GM12878 (cell line): ENCODE measurements around the gene SPDYC. TPM values are rescaled to one million over a fixed set of nuclear protein-coding genes. Genes with fewer than 3 reads are reported as not detected.

Experiments used
- ATAC-seq: fragments of 200-7000 bp; cut with Tn5 transposase; 3 replicates; pipeline ENCODE4 v1.9.1; 2020; ENCODE audit warnings: mild to moderate bottlenecking, moderate library complexity
- BruUV-seq: library from RNA; stranded (reverse); fragments of 400-500 nt; replicated peaks from 2 replicates; lab custom pipeline; 2021; lab: Mats Ljungman, UMichigan
- CTCF ChIA-PET: fragments of 300-600 bp; sonication (Branson Sonifier 250); formaldehyde crosslinking; extraction: SDS; loops from one replicate; lab custom pipeline; 2021; ENCODE audit warnings: inconsistent platforms; lab: Yijun Ruan, JAX
- POLR2A ChIA-PET: fragments of 350-600 bp; formaldehyde crosslinking; extraction: SDS; loops from one replicate; lab custom pipeline; 2021; ENCODE audit warnings: inconsistent platforms; lab: Charles Lee
- RAD21 ChIA-PET: fragments of 300-600 bp; sonication (Branson Sonifier 250); formaldehyde crosslinking; loops from one replicate; lab custom pipeline; 2023; ENCODE audit warnings: antibody characterized with exemption; ENCODE audit not compliant: unreplicated experiment; lab: Charles Lee
- SMC1A ChIA-PET: fragments of 300-600 bp; sonication (Branson Sonifier 250); formaldehyde crosslinking; loops from one replicate; lab custom pipeline; 2023; ENCODE audit not compliant: unreplicated experiment, uncharacterized antibody; lab: Charles Lee
- DNase-seq: peaks from one replicate; pipeline ENCODE4 v3.0.0-alpha.2; 2011; ENCODE audit warnings: low read depth, low spot score
- FAIRE-seq: peaks from 3 replicates; lab custom pipeline; 2011; peaks lifted over from hg19 to GRCh38; lab: Jason Lieb, UNC
- H2AFZ ChIP-seq: 2 replicates; pipeline ENCODE4 v1.6.0; 2011; ENCODE audit warnings: low read depth, low read length, control low read depth; ENCODE audit not compliant: control insufficient read depth
- H3K27ac ChIP-seq: 2 replicates; pipeline ENCODE4 v1.5.1; 2011; ENCODE audit warnings: control low read depth; ENCODE audit not compliant: control insufficient read depth, insufficient read depth
- H3K27me3 ChIP-seq, 2 experiments: replicated peaks in 1 of 2; 2 replicates each; pipeline versions ENCODE4 v1.6.0 to v1.6.1; 2011; ENCODE audit warnings: low read length in 1 of 2; ENCODE audit not compliant: control insufficient read depth in 2 of 2, insufficient read depth in 2 of 2
- H3K36me3 ChIP-seq, 2 experiments: 2 replicates each; pipeline ENCODE4 v1.5.1; 2011; ENCODE audit warnings: low read length in 1 of 2; ENCODE audit not compliant: control insufficient read depth in 2 of 2, insufficient read depth in 2 of 2
- H3K4me1 ChIP-seq: 2 replicates; pipeline ENCODE4 v1.6.1; 2011; ENCODE audit warnings: mild to moderate bottlenecking, low read length, moderate library complexity, mixed read lengths; ENCODE audit not compliant: control insufficient read depth, insufficient read depth
- H3K4me2 ChIP-seq: 2 replicates; pipeline ENCODE4 v1.6.0; 2011; ENCODE audit warnings: control low read depth; ENCODE audit not compliant: control insufficient read depth, insufficient read depth
- H3K4me3 ChIP-seq: fragments of 200-600 bp; sonication (generic); 2 replicates; pipeline ENCODE4 v1.5.1; 2016
- H3K79me2 ChIP-seq: 2 replicates; pipeline ENCODE4 v1.6.0; 2011; ENCODE audit warnings: low read length; ENCODE audit not compliant: control insufficient read depth, insufficient read depth
- H3K9ac ChIP-seq: 2 replicates; pipeline ENCODE4 v1.8.0; 2011; ENCODE audit warnings: low read length, control low read depth, mixed read lengths; ENCODE audit not compliant: control insufficient read depth, insufficient read depth
- H3K9me3 ChIP-seq: replicated peaks from 3 replicates; pipeline ENCODE4 v1.5.1; 2011; ENCODE audit warnings: mild to moderate bottlenecking, low read length; ENCODE audit not compliant: control insufficient read depth, insufficient read depth
- H4K20me1 ChIP-seq: 2 replicates; pipeline ENCODE4 v1.6.0; 2011; ENCODE audit not compliant: control insufficient read depth, insufficient read depth
- CTCF ChIP-seq, 3 experiments: IDR thresholded peaks in 2 of 3; conservative IDR thresholded peaks in 1 of 3; 2 replicates each; pipeline ENCODE4 v1.5.1; 2011; ENCODE audit warnings: low read depth in 3 of 3, low read length in 3 of 3, mild to moderate bottlenecking in 3 of 3, control low read depth in 2 of 3, moderate library complexity in 2 of 3, inconsistent platforms in 1 of 3, mixed read lengths in 1 of 3; ENCODE audit not compliant: control insufficient read depth in 2 of 3, insufficient read depth in 1 of 3; ENCODE audit errors: extremely low read depth in 1 of 3
- EED ChIP-seq: sonication (generic); IDR thresholded peaks from 2 replicates; pipeline ENCODE4 v1.6.1; 2016; ENCODE audit warnings: antibody characterized with exemption, low read depth
- ELK1 ChIP-seq: IDR thresholded peaks from 2 replicates; pipeline ENCODE4 v1.6.1; 2012; ENCODE audit warnings: low read depth, low read length, improper control_type of control experiment
- HDAC6 ChIP-seq: fragments of 200-600 bp; sonication (generic); IDR thresholded peaks from one replicate; pipeline ENCODE4 v1.8.0; 2017; ENCODE audit warnings: antibody characterized with exemption; ENCODE audit not compliant: unreplicated experiment
- JUND ChIP-seq: IDR thresholded peaks from 2 replicates; pipeline ENCODE4 v1.6.1; 2012; ENCODE audit warnings: low read depth, mild to moderate bottlenecking, low read length, improper control_type of control experiment, moderate library complexity
- KLF5 ChIP-seq: fragments of 450-650 bp; IDR thresholded peaks from 2 replicates; pipeline ENCODE4 v1.6.1; 2014; ENCODE audit warnings: mild to moderate bottlenecking; ENCODE audit not compliant: partially characterized antibody
- MTA3 ChIP-seq: IDR thresholded peaks from 2 replicates; pipeline ENCODE4 v1.6.1; 2012; ENCODE audit warnings: low read length, inconsistent platforms, borderline replicate concordance
- NBN ChIP-seq: fragments of 450-650 bp; IDR thresholded peaks from 2 replicates; pipeline ENCODE4 v1.6.1; 2016
- NFIC ChIP-seq: IDR thresholded peaks from 2 replicates; pipeline ENCODE4 v1.6.1; 2012; ENCODE audit warnings: low read depth, mild to moderate bottlenecking, inconsistent platforms, low read length, moderate library complexity
- NFYA ChIP-seq: IDR thresholded peaks from 2 replicates; pipeline ENCODE4 v1.6.1; 2011; ENCODE audit warnings: low read depth, mild to moderate bottlenecking, low read length, improper control_type of control experiment, borderline replicate concordance
- PAX5 ChIP-seq: IDR thresholded peaks from 2 replicates; pipeline ENCODE4 v1.6.1; 2011; ENCODE audit warnings: low read depth, low read length, borderline replicate concordance
- RBBP5 ChIP-seq: fragments of 200-600 bp; sonication (generic); conservative IDR thresholded peaks from 2 replicates; pipeline ENCODE4 v1.6.1; 2016
- RUNX3 ChIP-seq: IDR thresholded peaks from 2 replicates; pipeline ENCODE4 v1.6.1; 2012; ENCODE audit warnings: low read length, inconsistent platforms
- SMC3 ChIP-seq: IDR thresholded peaks from 2 replicates; pipeline ENCODE4 v1.6.1; 2011; ENCODE audit warnings: low read length, improper control_type of control experiment, borderline replicate concordance
- SREBF1 ChIP-seq: IDR thresholded peaks from 2 replicates; pipeline ENCODE4 v1.6.1; 2012; ENCODE audit warnings: mild to moderate bottlenecking, low read length
- TARDBP ChIP-seq: IDR thresholded peaks from 2 replicates; pipeline ENCODE4 v1.6.1; 2016; ENCODE audit warnings: borderline replicate concordance
- YBX1 ChIP-seq: fragments of 450-650 bp; IDR thresholded peaks from 2 replicates; pipeline ENCODE4 v1.6.1; 2016; ENCODE audit warnings: antibody characterized with exemption
- ZNF274 ChIP-seq: IDR thresholded peaks from one replicate; pipeline ENCODE4 v1.8.0; 2011; ENCODE audit not compliant: insufficient read length, insufficient read depth
- WGBS: methylation state at CpG from one replicate; pipeline ENCODE4 v1.1.6; 2016; ENCODE audit warnings: low lambda C conversion rate; ENCODE audit not compliant: insufficient replicate concordance, insufficient coverage; ENCODE audit errors: missing lambda C conversion rate; 5-methylcytosine and 5-hydroxymethylcytosine counted together
- in situ Hi-C: fragments of 300-500 bp; cut with MboI; formaldehyde crosslinking; loops from 9 replicates; pipeline ENCODE4 v1.14.3; 2018; ENCODE audit warnings: mixed read lengths
- intact Hi-C: fragments of 100-400 bp; cut with micrococcal nuclease; formaldehyde crosslinking; loops from one replicate; pipeline ENCODE4 v1.14.2; 2022; ENCODE audit not compliant: unreplicated experiment
- polyA plus RNA-seq, 11 experiments: library from polyadenylated mRNA; depleted of rRNA in 4 of 11; unstranded in 6 of 11; stranded (reverse) in 5 of 11; fragments of >200 nt; fragmentation: Nextera tagmentation in 4 of 11; fragmentation: Illumina TruSeq in 1 of 11; extraction: Ambion mirVana in 4 of 11; extraction: Trizol in 1 of 11; gene quantifications; 1 replicate in 1 of 11; 2 replicates in 10 of 11; pipeline versions ENCODE4 v1.2.1 to v1.2.3, GENCODE V29; 2011 to 2016; ENCODE audit warnings: inconsistent platforms in 2 of 11, missing spikeins in 2 of 11, low read depth in 1 of 11
- total RNA-seq, 4 experiments: library from RNA; depleted of rRNA in 3 of 4; stranded (reverse); fragments of >200 nt in 3 of 4; fragmentation: Illumina TruSeq in 1 of 4; extraction: Trizol in 1 of 4; gene quantifications; 2 replicates each; pipeline versions ENCODE4 v1.2.1 to v1.2.3, GENCODE V29; 2013 to 2021
- TF ChIP-seq, protein P1 (sequence below): fragments of 450-650 bp; IDR thresholded peaks from 2 replicates; pipeline ENCODE4 v1.6.1; 2017; ENCODE audit warnings: low read depth, mild to moderate bottlenecking, moderate library complexity

The SPDYC gene
- total and polyA plus RNA-seq, 10 of the 15 experiments (the other 5 are each of a cell fraction or from before 2014, with no cell fraction given) = not detected

GRCh38 chr11:65210361-65210731 is 40.3 kb downstream of the SPDYC start (continued):
- no peak for TF ChIP-seq NFIC
- no peak for TF ChIP-seq HDAC6

DNA sequence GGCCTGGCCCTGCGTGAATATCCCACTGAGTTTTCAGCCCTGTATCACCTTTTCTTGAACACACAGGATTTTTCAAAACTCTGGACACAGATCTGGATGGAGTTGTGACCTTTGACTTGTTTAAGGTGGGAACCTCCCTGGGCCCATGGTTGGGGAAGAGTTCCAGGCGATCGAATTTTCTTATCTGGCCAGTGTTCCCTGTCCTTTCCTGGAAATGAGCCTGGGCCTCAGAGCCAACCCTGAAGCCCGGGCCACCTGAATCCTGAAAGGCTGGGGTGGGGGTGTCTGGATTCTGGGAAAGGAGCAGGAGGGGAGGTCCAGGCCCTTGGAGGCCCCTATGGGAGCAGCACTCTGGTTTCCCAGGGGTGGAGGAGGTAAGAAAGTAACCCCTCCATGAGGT is 40.7 kb downstream of the SPDYC start:
- CTCF ChIA-PET = interaction anchor here (1.2 kb wide), 1 partner anchor 14 kb away, joined by 4 read pairs; no protein-coding TSS in a partner anchor
- Histone ChIP-seq H3K36me3 (peaks cover 2 to 13% of the 10 kb centered on the region in 2 experiments; a peak in 3 of 4 replicates), H3K27ac (no peak overlapping the region), H3K27me3 (no peaks in the 10 kb centered on the region), H3K9ac (no peak overlapping the region), H3K9me3 (no peaks in the 10 kb centered on the region), H3K4me3 (no peak overlapping the region), H4K20me1 (no peaks in the 10 kb centered on the region), H3K79me2 (no peaks in the 10 kb centered on the region), H3K4me2 (no peak overlapping the region), H3K4me1 (peaks cover 7% of the 10 kb centered on the region), H2AFZ (no peak overlapping the region)
- TF ChIP-seq KLF5 (no peak), JUND (no peak), ELK1 (no peak), RBBP5 (no peak), NBN (no peak), ZNF274 (no peak), SREBF1 (no peak), MTA3 (no peak), CTCF (IDR thresholded peaks at IDR 0.05 in 2 of 3, conservative IDR thresholded peaks at IDR 0.05 in 1 of 3; ENCODE audit: control insufficient read depth in 2 of 3, extremely low read depth in 1 of 3, insufficient read depth in 1 of 3, low read depth in 3 of 3, low read length in 3 of 3) (no peak), YBX1 (no peak), RUNX3 (no peak), SMC3 (no peak), PAX5 (no peak), TARDBP (no peak), NFYA (no peak), EED (no peak)
- TF ChIP-seq, protein P1, sequence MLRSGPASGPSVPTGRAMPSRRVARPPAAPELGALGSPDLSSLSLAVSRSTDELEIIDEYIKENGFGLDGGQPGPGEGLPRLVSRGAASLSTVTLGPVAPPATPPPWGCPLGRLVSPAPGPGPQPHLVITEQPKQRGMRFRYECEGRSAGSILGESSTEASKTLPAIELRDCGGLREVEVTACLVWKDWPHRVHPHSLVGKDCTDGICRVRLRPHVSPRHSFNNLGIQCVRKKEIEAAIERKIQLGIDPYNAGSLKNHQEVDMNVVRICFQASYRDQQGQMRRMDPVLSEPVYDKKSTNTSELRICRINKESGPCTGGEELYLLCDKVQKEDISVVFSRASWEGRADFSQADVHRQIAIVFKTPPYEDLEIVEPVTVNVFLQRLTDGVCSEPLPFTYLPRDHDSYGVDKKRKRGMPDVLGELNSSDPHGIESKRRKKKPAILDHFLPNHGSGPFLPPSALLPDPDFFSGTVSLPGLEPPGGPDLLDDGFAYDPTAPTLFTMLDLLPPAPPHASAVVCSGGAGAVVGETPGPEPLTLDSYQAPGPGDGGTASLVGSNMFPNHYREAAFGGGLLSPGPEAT = no peak
- POLR2A ChIA-PET = interaction anchor here (0.7 kb wide), 1 partner anchor 518 kb away, joined by 3 read pairs; no protein-coding TSS in a partner anchor
- DNase-seq (no peak), ATAC-seq (no peak), FAIRE-seq (no peak)
- SMC1A ChIA-PET = no interaction called here
- intact Hi-C loops = no loop called here
- RAD21 ChIA-PET = no interaction called here
- WGBS = 95% methylated on average over 4 of the region's 4 CpGs
- BruUV-seq = no TSS peak
- in situ Hi-C loops = no loop called here
